Measurements from ENCODE around the gene LHX4. TPM values are rescaled to one million over a fixed set of nuclear protein-coding genes. Genes with fewer than 3 reads are reported as not detected.

LHX4 gene
- total and polyA plus RNA-seq, 2 donors from 2014 or later, result 0.37 TPM; not detected in 1

DNA sequence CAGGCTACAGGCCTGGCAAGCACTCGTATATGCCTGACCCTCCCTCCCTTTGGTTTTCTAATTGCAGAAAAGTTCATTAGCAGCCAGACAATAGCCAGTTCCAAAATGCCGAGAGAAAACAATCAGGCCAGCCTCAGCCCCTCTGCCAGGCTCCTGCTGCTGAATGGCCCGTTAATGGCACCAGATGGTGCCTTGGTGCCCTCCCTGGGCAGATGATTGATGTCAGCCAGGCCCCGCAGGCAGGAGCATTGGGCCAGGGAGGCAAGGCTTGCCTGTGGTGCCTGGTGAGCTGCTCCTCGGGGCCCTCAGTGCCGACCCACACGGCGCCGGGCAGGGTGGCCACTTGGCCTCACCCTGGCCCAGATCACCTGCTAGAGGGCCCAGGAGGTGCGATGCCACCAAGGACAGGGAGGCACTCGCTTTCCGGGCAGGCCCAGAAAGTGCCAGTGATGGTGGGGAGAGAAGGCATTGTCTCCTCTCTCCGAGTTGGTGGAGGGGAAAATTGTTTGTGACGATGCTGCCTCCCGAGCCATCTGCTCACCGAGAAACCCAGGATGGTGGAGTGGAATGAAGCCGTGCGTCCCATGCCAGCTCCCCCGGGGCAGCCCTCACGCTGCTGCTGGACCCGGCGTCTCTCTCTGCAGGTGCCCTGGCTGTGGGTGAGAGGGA, 47.3 kb upstream of the LHX4 start:
- H3K4me3 ChIP-seq (ENCODE audit: low read length in 3 of 3), result no peak overlapping the region
- peak in 1 of 5 donors; percentile 49 for DNase-seq
- no peaks in the 10 kb centered on the region for H3K9me3 ChIP-seq (ENCODE audit: control insufficient read depth in 2 of 3, insufficient read depth in 1 of 3, low read length in 3 of 3)
- H3K36me3 ChIP-seq (ENCODE audit: control insufficient read depth in 2 of 3, insufficient read depth in 3 of 3, low read length in 3 of 3), result peaks cover 0 to 5% (median 0%) of the 10 kb centered on the region in 3 donors
- H3K27me3 ChIP-seq (ENCODE audit: control insufficient read depth, insufficient read depth, low read length), result no peaks in the 10 kb centered on the region
- intact Hi-C loops (cut with DNase I), result no loop called here
- FAIRE-seq, result no peak
- TF ChIP-seq, protein P1, sequence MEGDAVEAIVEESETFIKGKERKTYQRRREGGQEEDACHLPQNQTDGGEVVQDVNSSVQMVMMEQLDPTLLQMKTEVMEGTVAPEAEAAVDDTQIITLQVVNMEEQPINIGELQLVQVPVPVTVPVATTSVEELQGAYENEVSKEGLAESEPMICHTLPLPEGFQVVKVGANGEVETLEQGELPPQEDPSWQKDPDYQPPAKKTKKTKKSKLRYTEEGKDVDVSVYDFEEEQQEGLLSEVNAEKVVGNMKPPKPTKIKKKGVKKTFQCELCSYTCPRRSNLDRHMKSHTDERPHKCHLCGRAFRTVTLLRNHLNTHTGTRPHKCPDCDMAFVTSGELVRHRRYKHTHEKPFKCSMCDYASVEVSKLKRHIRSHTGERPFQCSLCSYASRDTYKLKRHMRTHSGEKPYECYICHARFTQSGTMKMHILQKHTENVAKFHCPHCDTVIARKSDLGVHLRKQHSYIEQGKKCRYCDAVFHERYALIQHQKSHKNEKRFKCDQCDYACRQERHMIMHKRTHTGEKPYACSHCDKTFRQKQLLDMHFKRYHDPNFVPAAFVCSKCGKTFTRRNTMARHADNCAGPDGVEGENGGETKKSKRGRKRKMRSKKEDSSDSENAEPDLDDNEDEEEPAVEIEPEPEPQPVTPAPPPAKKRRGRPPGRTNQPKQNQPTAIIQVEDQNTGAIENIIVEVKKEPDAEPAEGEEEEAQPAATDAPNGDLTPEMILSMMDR (IDR thresholded peaks at IDR 0.05; ENCODE audit: borderline replicate concordance, extremely low read depth, insufficient read depth), result no peak
- H3K4me1 ChIP-seq (ENCODE audit: control insufficient read depth in 2 of 3, insufficient read depth in 2 of 3, low read depth in 1 of 3, low read length in 3 of 3), result no peaks in the 10 kb centered on the region
- no peak overlapping the region for H3K27ac ChIP-seq (ENCODE audit: low read depth in 2 of 2, low read length in 2 of 2)
- H3K9ac ChIP-seq (ENCODE audit: low read length in 3 of 3), result no peak overlapping the region

DNA sequence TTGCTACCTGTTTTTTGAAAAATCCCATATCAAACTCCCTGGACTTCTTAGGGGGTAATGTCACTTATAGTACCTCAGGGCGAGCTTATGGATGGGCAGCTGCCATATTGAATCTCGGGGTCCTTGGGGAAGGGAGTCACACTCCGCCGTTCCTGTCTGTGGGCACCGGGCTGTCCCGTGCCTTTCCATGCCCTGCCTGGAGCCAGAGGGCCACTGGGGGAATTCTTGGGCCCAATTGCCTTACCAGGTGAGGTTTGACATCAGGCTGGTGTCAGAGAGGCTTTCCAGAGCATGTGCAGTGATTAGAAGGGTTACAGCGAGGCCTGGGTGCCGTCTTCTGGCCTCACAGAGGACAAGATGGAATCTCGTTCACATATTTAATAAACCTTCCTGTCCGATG, 46.6 kb upstream of the LHX4 start:
- TF ChIP-seq, protein P1 (IDR thresholded peaks at IDR 0.05; ENCODE audit: borderline replicate concordance, extremely low read depth, insufficient read depth), result no peak
- H3K27ac ChIP-seq (ENCODE audit: low read depth in 2 of 2, low read length in 2 of 2), result no peak overlapping the region
- DNase-seq (peak in 1 of 5 donors; percentile 12), FAIRE-seq (no peak)
- no peaks in the 10 kb centered on the region for H3K9me3 ChIP-seq (ENCODE audit: control insufficient read depth in 2 of 3, insufficient read depth in 1 of 3, low read length in 3 of 3)
- peaks cover 0 to 5% (median 0%) of the 10 kb centered on the region in 3 donors for H3K36me3 ChIP-seq (ENCODE audit: control insufficient read depth in 2 of 3, insufficient read depth in 3 of 3, low read length in 3 of 3)
- no peak overlapping the region for H3K4me3 ChIP-seq (ENCODE audit: low read length in 3 of 3)
- no peak overlapping the region for H3K9ac ChIP-seq (ENCODE audit: low read length in 3 of 3)
- no peaks in the 10 kb centered on the region for H3K4me1 ChIP-seq (ENCODE audit: control insufficient read depth in 2 of 3, insufficient read depth in 2 of 3, low read depth in 1 of 3, low read length in 3 of 3)
- H3K27me3 ChIP-seq (ENCODE audit: control insufficient read depth, insufficient read depth, low read length), result no peaks in the 10 kb centered on the region
- intact Hi-C loops (cut with DNase I), result no loop called here

DNA sequence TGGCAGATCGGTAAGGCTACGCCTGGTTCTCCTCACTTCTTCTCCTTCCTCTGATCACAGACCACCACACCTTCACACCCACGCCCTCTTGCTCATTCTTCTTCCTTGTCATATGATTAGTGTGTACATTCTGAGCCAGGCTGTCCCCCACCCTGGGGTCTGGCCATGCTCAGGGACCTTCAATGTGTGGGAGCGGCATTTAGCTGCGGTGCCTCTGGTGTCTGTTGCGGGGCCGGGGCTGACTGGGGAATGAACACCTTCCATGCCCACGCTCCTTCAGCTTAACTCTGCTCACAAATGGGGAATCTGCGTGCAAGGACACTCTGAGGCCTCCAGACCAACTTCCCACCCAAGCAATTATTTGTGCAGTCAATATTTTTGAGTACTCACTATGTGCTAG, 46.0 kb upstream of the LHX4 start:
- TF ChIP-seq, protein P1 (IDR thresholded peaks at IDR 0.05; ENCODE audit: borderline replicate concordance, extremely low read depth, insufficient read depth), result no peak
- intact Hi-C loops (cut with DNase I), result no loop called here
- Histone ChIP-seq H3K27me3 (ENCODE audit: control insufficient read depth, insufficient read depth, low read length) (no peaks in the 10 kb centered on the region), H3K9me3 (ENCODE audit: control insufficient read depth in 2 of 3, insufficient read depth in 1 of 3, low read length in 3 of 3) (no peaks in the 10 kb centered on the region), H3K4me3 (ENCODE audit: low read length in 3 of 3) (no peak overlapping the region), H3K36me3 (ENCODE audit: control insufficient read depth in 2 of 3, insufficient read depth in 3 of 3, low read length in 3 of 3) (peaks cover 0 to 5% (median 0%) of the 10 kb centered on the region in 3 donors), H3K9ac (ENCODE audit: low read length in 3 of 3) (no peak overlapping the region), H3K27ac (ENCODE audit: low read depth in 2 of 2, low read length in 2 of 2) (no peak overlapping the region), H3K4me1 (ENCODE audit: control insufficient read depth in 2 of 3, insufficient read depth in 2 of 3, low read depth in 1 of 3, low read length in 3 of 3) (no peaks in the 10 kb centered on the region)
- peak in 1 of 5 donors; percentile 43 for DNase-seq
- FAIRE-seq, result no peak
